OCI-LY7 (cell line): ENCODE measurements around the gene EIF3CL. TPM values are rescaled to one million over a fixed set of nuclear protein-coding genes. Genes with fewer than 3 reads are reported as not detected.
"Not testable (repeated sequence)": the region's sequence is repeated elsewhere in the genome, so short reads cannot be mapped to it uniquely, and the experiment has no call there.

Experiments
- BruUV-seq: library from RNA; stranded (reverse); fragments of 400-500 nt; replicated peaks from 2 replicates; lab custom pipeline; 2021; lab: Mats Ljungman, UMichigan
- CTCF ChIA-PET: fragments of 300-600 bp; sonication (Branson Sonifier 250); formaldehyde crosslinking; loops from one replicate; lab custom pipeline; 2022; ENCODE audit warnings: antibody characterized with exemption; ENCODE audit not compliant: unreplicated experiment; lab: Charles Lee
- POLR2A ChIA-PET: fragments of 300-600 bp; sonication (Branson Sonifier 250); formaldehyde crosslinking; loops from one replicate; lab custom pipeline; 2022; ENCODE audit warnings: antibody characterized with exemption; lab: Charles Lee
- DNase-seq: peaks from one replicate; pipeline ENCODE4 v3.0.0-alpha.2; 2015; ENCODE audit warnings: low spot score
- H2AFZ ChIP-seq: fragments of 200-600 bp; sonication (generic), shearing (Covaris generic); 2 replicates; pipeline ENCODE4 v1.6.1; 2014; ENCODE audit warnings: mild to moderate bottlenecking, antibody characterized with exemption, low read length, moderate library complexity
- H3K27ac ChIP-seq: fragments of 200-600 bp; sonication (generic); 2 replicates; pipeline ENCODE4 v1.5.1; 2014; ENCODE audit warnings: mixed run types, low read depth, mild to moderate bottlenecking, moderate library complexity, low read length, inconsistent platforms; ENCODE audit not compliant: poor library complexity, severe bottlenecking
- H3K36me3 ChIP-seq: fragments of 200-600 bp; sonication (generic); 2 replicates; pipeline ENCODE4 v1.6.1; 2014; ENCODE audit warnings: mild to moderate bottlenecking, antibody characterized with exemption, low read length, moderate library complexity, mixed read lengths; ENCODE audit not compliant: insufficient read depth
- H3K4me1 ChIP-seq: fragments of 200-600 bp; sonication (generic); 2 replicates; pipeline ENCODE4 v1.5.1; 2014; ENCODE audit warnings: mild to moderate bottlenecking, low read length; ENCODE audit not compliant: insufficient read depth, poor library complexity, severe bottlenecking
- H3K4me2 ChIP-seq: fragments of 200-600 bp; sonication (generic); 2 replicates; pipeline ENCODE4 v1.6.1; 2014; ENCODE audit warnings: mild to moderate bottlenecking, low read length
- H3K4me3 ChIP-seq: fragments of 200-600 bp; sonication (generic); 2 replicates; pipeline ENCODE4 v1.5.1; 2014; ENCODE audit warnings: mild to moderate bottlenecking, low read depth, low read length; ENCODE audit not compliant: poor library complexity, severe bottlenecking
- H3K79me2 ChIP-seq: fragments of 200-600 bp; sonication (generic); 2 replicates; pipeline ENCODE4 v1.6.1; 2016; ENCODE audit warnings: low read depth, mild to moderate bottlenecking, low read length, moderate library complexity, mixed read lengths; ENCODE audit not compliant: insufficient read depth
- H3K9me2 ChIP-seq: fragments of 200-600 bp; sonication (generic); 2 replicates; pipeline ENCODE4 v1.6.1; 2016; ENCODE audit warnings: mild to moderate bottlenecking, low read length, mixed read lengths; ENCODE audit not compliant: insufficient read depth
- H3K9me3 ChIP-seq: fragments of 200-600 bp; sonication (generic); 2 replicates; pipeline ENCODE4 v1.6.1; 2014; ENCODE audit warnings: mild to moderate bottlenecking, mixed run types, low read length, mixed read lengths
- H4K20me1 ChIP-seq: fragments of 200-600 bp; sonication (generic); 2 replicates; pipeline ENCODE4 v1.6.1; 2014; ENCODE audit warnings: mild to moderate bottlenecking, antibody characterized with exemption, low read length, moderate library complexity, mixed read lengths; ENCODE audit not compliant: insufficient read depth
- intact Hi-C: fragments of 100-400 bp; cut with micrococcal nuclease; formaldehyde crosslinking; loops from one replicate; pipeline ENCODE4 v1.10.0; 2022; ENCODE audit not compliant: unreplicated experiment
- total RNA-seq, 2 experiments: library from RNA; depleted of rRNA in 1 of 2; stranded (reverse); fragments of >200 nt in 1 of 2; shearing (Covaris generic) in 1 of 2; gene quantifications; 2 replicates each; pipeline ENCODE4 v1.2.3, GENCODE V29; 2014 to 2022

Gene EIF3CL
- total RNA-seq, 2 experiments from 2014 or later: 71.1 to 120 TPM

DNA sequence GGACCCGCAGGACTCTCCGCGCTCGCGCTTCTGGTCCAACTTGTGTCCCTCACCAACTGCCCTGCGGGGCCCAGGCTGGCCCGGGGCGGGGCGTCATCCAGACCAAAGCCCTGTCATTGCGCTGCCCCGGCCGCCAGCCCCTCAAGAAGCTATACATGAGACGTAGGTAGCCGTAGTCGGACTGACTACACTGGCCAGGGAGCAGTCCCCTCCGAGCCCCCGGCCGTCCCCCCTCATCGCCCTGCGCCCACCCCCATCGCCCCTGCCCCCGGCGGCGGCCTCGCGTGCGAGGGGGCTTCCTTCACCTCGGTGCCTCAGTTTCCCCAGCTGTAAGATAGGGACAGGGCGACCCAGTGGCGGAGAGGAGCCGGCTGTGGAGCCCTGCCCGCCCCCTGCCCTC, 35.7 kb downstream of the EIF3CL start:
- H3K9me3 ChIP-seq, H3K79me2 ChIP-seq, H3K27ac ChIP-seq, CTCF ChIA-PET, H2AFZ ChIP-seq, H3K4me2 ChIP-seq, BruUV-seq, H4K20me1 ChIP-seq, POLR2A ChIA-PET, H3K4me3 ChIP-seq, H3K36me3 ChIP-seq, H3K9me2 ChIP-seq, intact Hi-C loops, H3K4me1 ChIP-seq: not testable (repeated sequence)
- peak; percentile 0 for DNase-seq

DNA sequence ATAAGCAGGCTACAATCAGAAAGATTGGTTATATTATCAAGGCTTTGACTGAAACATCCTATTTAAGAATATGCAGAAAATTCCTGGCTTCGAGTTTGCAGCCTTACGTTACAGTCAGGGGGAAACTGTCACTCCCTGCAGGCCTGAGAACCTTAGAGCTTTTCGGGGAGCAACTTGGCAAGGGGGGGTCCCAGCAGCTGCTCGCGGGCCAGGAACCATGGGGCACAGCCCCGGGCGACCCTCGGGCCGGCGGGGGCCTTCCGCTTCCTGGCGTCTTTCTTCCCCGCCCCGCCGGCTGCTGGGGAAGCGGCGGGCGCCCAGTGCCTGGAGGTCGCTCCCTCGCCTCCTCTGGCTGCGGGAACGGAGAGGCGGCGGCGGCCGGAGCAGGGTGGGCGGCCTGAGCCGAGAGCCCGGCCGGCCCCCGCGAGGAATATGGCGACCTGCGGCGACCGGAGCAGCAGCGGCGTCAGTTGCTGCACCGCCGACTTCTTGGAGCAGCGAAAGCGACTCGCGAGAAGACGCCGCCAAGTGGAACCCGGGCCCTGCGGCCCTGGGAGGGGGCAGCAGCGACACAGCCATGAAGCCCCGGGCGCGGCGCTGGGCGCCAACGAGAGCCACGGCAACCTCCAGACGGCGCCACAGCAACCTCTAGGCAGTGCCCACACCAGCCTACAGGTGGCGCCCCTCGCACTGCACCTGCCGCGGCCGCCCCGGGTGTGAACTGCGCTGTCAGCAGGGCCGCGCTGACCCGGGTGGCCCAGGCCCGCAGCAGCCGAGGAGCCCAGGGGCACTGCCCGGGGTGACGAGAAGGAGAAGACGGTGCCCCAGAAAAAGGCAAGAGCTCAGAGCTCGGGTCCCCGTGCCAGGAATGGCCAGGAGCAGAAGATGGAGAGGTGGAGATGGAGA, 39.1 kb downstream of the EIF3CL start:
- H3K36me3 ChIP-seq, H3K9me2 ChIP-seq, H3K4me3 ChIP-seq, H4K20me1 ChIP-seq, H3K4me2 ChIP-seq, BruUV-seq, H3K27ac ChIP-seq, H3K9me3 ChIP-seq, intact Hi-C loops, DNase-seq, H3K79me2 ChIP-seq, POLR2A ChIA-PET, H2AFZ ChIP-seq, CTCF ChIA-PET: not testable (repeated sequence)
- peaks cover 11% of the 10 kb centered on the region for H3K4me1 ChIP-seq

DNA sequence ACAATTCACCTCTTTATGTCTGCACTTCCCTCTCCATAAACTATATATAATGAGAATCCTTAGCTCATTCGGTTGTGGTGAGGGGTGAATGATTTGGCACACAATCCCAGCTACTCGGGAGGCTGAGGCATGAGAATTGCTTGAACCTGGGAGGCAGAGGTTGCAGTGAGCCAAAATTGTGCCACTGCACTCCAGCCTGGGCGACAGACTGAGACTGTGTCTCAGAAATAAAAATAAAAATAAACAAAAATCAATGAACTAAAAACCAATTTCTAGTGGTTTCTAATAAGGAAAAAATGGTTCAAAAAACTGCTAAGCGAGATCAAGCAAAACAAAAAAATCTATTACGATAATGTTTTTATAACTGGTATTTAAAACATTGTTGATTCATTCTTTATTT, 40.2 kb downstream of the EIF3CL start, which contains the start of gene NPIPB6:
Gene NPIPB6, minus strand, starts transcription at position 101 of the 400 bp plus-strand sequence. CDS start 686 bp downstream, outside the sequence.
- H3K79me2 ChIP-seq, BruUV-seq, CTCF ChIA-PET, H3K4me3 ChIP-seq, H4K20me1 ChIP-seq, intact Hi-C loops, H3K36me3 ChIP-seq, H3K9me2 ChIP-seq, POLR2A ChIA-PET, H2AFZ ChIP-seq, DNase-seq, H3K9me3 ChIP-seq, H3K4me2 ChIP-seq: not testable (repeated sequence)
- Histone ChIP-seq H3K4me1 (peaks cover 11% of the 10 kb centered on the region), H3K27ac (peak within 1 kb of the TSS; percentile 37)

DNA sequence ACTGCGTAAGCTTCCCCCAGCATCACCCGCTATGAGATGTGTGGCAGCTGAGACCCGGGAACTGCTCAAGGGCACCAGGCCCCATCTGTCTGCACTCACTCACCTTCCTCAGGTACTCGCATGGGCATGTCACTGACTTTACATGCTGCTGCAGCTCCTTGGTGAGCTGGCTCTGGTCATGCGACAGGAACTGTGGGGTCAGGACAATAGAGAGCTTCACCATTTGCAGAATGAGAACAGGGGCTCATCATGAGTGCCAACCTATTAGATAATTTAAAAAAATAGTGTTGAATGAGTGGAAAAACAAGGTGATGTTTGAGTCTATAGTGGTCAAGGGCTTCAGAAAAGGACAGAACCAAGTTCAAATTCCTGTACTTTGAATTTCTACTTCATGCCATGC, 41.0 kb downstream of the EIF3CL start:
- H2AFZ ChIP-seq, BruUV-seq, H3K9me2 ChIP-seq, H4K20me1 ChIP-seq, H3K36me3 ChIP-seq, POLR2A ChIA-PET, intact Hi-C loops, H3K9me3 ChIP-seq, H3K4me3 ChIP-seq, H3K79me2 ChIP-seq, H3K4me2 ChIP-seq, CTCF ChIA-PET: not testable (repeated sequence)
- Histone ChIP-seq H3K4me1 (peaks cover 11% of the 10 kb centered on the region), H3K27ac (peak overlapping the region; percentile 37)
- DNase-seq: peak; percentile 0

DNA sequence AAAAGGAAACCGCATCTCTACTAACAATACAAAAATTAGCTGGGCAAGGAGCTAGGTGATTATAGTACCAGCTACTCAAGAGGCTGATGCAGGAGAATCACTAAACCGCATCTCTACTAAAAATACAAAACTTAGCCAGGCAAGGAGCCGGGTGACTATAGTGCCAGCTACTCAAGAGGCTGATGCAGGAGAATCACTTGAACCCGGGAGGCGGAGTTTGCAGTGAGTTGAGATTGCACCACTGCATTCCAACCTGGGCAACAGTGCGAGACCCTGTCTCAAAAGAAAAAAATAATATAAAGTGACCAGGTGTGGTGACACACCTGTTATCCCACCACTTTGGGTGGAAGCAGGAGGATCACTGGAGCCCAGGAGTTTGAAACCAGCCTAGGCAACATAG, 65.4 kb downstream of the EIF3CL start:
- H3K36me3 ChIP-seq, H3K4me2 ChIP-seq, H3K4me3 ChIP-seq, H3K79me2 ChIP-seq, H3K9me2 ChIP-seq, CTCF ChIA-PET, DNase-seq, BruUV-seq, POLR2A ChIA-PET, intact Hi-C loops, H3K9me3 ChIP-seq, H3K27ac ChIP-seq, H4K20me1 ChIP-seq, H3K4me1 ChIP-seq, H2AFZ ChIP-seq: not testable (repeated sequence)

DNA sequence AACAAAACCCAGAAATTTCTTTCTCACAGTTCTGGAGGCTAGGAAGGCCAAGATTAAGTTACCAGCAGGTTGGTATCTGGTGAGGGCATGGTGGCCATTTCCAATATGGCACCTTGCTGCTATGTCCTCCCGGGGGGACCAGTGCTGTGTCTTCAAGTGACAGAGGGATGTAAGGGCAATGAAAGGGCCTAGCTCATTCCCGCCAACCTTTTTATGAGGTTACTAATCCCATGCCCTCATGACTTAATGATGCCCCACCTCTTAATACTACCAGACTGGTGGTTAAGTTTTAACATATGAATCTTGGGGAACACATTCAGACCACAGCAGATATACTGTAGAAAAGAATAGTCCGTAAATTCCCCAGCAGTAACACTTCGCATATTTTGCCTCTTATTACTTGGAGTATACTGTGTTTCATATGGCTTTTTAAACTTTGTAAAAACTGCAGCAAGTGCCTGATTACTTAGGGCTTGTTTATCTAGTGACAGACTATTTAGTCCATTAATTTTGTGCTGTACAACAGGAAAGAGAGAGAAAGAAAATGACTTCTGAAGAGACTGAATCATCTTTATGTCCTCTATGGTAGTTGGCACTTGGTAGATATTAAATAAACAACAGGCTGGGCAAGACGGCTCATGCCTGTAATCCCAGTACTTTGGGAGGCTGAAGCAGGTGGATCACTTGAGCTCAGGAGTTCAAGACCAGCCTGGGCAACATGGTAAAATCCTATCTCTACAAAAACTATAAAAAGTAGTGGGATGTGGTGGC, 66.5 kb downstream of the EIF3CL start:
- H4K20me1 ChIP-seq, BruUV-seq, H2AFZ ChIP-seq, H3K9me2 ChIP-seq, CTCF ChIA-PET, H3K4me1 ChIP-seq, H3K36me3 ChIP-seq, DNase-seq, H3K9me3 ChIP-seq, intact Hi-C loops, H3K79me2 ChIP-seq, POLR2A ChIA-PET, H3K4me2 ChIP-seq, H3K27ac ChIP-seq, H3K4me3 ChIP-seq: not testable (repeated sequence)
